ENCODE measurements around the gene CHMP3.

DNA sequence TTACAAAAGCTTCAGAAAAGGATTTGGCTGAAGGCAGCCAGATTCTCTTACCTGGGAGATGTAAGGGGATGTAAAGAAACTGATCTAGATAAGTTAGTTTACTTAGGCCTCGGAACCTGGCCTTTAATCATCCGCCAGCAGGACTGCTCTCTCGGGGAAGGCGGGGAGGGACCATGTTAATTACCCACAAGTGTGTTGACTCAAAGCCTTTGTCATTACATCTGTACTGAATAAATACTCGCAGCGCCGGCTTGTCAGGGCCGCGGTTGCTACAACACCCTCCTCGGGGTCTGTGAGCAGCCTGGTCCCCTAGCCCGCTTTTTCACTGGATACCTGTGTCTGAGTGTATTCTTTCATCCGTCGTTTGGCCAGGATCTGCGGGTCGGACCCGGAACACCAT is 6.7 kb downstream of the CHMP3 start:
- TF ChIP-seq, protein P1, sequence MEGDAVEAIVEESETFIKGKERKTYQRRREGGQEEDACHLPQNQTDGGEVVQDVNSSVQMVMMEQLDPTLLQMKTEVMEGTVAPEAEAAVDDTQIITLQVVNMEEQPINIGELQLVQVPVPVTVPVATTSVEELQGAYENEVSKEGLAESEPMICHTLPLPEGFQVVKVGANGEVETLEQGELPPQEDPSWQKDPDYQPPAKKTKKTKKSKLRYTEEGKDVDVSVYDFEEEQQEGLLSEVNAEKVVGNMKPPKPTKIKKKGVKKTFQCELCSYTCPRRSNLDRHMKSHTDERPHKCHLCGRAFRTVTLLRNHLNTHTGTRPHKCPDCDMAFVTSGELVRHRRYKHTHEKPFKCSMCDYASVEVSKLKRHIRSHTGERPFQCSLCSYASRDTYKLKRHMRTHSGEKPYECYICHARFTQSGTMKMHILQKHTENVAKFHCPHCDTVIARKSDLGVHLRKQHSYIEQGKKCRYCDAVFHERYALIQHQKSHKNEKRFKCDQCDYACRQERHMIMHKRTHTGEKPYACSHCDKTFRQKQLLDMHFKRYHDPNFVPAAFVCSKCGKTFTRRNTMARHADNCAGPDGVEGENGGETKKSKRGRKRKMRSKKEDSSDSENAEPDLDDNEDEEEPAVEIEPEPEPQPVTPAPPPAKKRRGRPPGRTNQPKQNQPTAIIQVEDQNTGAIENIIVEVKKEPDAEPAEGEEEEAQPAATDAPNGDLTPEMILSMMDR (IDR thresholded peaks at IDR 0.05) = no peak
- no peak for TF ChIP-seq POLR2AphosphoS5 (IDR thresholded peaks at IDR 0.05)
- TF ChIP-seq EP300 (IDR thresholded peaks at IDR 0.05) = no peak
- TF ChIP-seq POLR2A (IDR thresholded peaks at IDR 0.05) = no peak
